ENCODE data around the gene UGT3A1.
"Not testable (repeated sequence)": the region's sequence is repeated elsewhere in the genome, so short reads cannot be mapped to it uniquely, and the experiment has no call there.

The UGT3A1 gene

GRCh38 chr5:35987776-35988175 is 3.4 kb downstream of the UGT3A1 start:
- no peak for DNase-seq

DNA sequence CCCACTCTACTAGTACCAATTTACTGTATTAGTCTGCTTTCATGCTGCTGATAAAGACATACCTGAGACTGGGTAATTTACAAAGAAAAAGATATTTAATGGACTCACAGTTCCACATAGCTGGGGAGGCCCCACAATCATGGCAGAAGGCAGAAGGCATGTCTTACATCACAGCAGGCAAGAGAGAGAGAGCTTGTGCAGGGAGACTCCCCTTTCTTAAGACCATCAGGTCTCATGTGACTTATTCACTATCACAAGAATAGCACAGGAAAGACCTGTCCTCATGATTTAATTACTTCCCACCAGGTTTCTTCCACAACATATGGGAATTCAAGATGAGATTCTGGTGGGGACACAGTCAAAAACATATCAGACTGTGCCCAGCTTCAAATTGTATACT is 11.5 kb downstream of the UGT3A1 start:
- DNase-seq: no peak

- not testable (repeated sequence) for DNase-seq
Observed at GRCh38 chr5:35976859-35977258, 14.3 kb downstream of the UGT3A1 start.

- no peak for DNase-seq
Observed at GRCh38 chr5:35974570-35974969, 16.6 kb downstream of the UGT3A1 start.

DNA sequence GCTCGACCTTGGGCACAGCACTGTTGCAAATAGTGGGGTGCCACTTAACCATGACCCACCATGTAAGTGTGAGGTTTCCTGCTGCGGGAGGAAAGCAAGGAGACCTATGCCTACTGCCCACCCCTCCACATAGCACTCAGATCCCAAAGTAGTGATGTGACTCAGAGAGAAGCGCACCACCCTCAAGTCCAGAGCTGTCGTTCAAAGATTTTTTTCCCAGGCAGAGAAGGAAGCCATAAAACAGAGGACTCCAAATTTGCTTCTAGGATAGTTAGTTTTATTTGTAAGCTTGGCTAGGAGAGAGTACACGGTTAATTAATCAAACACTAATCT is 19.3 kb downstream of the UGT3A1 start:
- DNase-seq: no peak

- no peak for DNase-seq
Observed at GRCh38 chr5:35971186-35971877, 19.9 kb downstream of the UGT3A1 start.

- peak; percentile 37 to 83 for DNase-seq
Observed at GRCh38 chr5:35963381-35963843, 27.8 kb downstream of the UGT3A1 start.

GRCh38 chr5:35960328-35960727 is 30.9 kb downstream of the UGT3A1 start:
- no peak for DNase-seq

- no peak for DNase-seq
Observed at GRCh38 chr5:35956429-35956828, 34.8 kb downstream of the UGT3A1 start.

DNA sequence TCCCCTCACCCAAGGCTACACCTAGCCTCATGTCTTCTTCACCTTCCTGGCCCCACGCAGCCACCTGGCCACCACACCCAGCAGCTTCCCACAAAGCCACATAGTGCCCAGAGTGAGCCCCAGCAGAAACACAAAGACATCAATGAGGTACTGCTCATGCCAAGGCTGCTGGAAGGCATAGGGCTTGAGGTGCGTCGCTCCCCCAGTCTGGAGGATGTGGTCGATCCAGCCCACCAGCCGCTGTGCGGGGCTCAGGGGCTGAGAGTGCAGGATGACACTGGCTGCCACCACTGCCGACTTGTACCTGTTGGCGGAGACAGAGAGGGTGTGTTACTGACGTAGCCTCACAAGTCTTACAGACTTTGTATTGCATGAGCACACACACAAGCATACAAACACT is 37.0 kb downstream of the UGT3A1 start:
- DNase-seq: no peak

GRCh38 chr5:35947085-35947484 is 44.1 kb downstream of the UGT3A1 start:
- DNase-seq: no peak

- no peak for DNase-seq
Observed at GRCh38 chr5:35939639-35940038, 51.6 kb downstream of the UGT3A1 start.

- DNase-seq: peak in 1 of 2 experiments; percentile 29
Observed at GRCh38 chr5:35938568-35939227, 52.5 kb downstream of the UGT3A1 start, which contains the start of gene CAPSL. Gene CAPSL (minus strand): TSS chr5:35938622. CDS start chr5:35921120, 17,502 bp downstream.

- DNase-seq: peak; percentile 39 to 81
Observed at GRCh38 chr5:35926389-35927051, 64.7 kb downstream of the UGT3A1 start.

DNA sequence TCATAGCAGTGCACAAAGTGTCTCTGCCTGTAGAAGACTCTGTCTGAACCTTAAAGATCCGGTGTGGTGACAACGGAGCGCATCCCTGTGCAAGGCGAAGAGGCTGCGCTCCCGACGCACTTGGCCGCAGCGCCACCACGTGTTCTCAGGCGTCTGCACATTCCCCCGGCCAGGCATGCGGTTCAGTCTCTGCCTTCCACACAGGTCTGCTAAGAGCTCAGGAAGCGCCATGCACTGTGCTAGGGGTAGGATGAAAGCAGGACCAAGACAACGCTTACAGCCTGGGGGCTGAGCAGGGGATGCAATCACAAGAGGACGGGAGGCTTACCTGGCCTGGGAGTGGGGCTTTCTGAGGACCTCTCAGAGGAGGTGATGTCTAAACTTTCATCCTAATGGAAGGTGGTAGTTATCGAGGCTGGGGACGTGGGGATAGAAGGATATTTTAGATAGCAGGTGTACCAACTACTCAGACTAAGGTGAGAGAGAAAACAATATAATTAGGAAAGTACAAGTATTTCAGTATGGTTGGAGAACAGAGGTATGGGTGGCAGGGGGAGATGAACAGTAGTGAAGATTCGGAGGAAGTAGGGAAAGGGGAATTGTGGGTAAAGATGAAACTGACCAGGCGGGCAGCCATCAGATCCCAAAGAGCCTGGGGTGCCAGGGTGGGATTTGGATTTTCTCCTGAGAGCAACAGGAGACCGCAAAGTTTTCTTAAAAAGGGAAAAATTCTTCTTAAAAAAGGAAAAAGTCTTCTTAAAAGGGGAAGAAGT is 66.1 kb downstream of the UGT3A1 start:
- DNase-seq: peak; percentile 21 to 78

- DNase-seq: no peak
Observed at GRCh38 chr5:35924122-35924949, 66.9 kb downstream of the UGT3A1 start.

GRCh38 chr5:35922468-35922867 is 68.7 kb downstream of the UGT3A1 start:
- no peak for DNase-seq

GRCh38 chr5:35921930-35922329 is 69.3 kb downstream of the UGT3A1 start:
- no peak for DNase-seq

- DNase-seq: peak in 1 of 2 experiments; percentile 35
Observed at GRCh38 chr5:35920890-35921289, 70.3 kb downstream of the UGT3A1 start.

DNA sequence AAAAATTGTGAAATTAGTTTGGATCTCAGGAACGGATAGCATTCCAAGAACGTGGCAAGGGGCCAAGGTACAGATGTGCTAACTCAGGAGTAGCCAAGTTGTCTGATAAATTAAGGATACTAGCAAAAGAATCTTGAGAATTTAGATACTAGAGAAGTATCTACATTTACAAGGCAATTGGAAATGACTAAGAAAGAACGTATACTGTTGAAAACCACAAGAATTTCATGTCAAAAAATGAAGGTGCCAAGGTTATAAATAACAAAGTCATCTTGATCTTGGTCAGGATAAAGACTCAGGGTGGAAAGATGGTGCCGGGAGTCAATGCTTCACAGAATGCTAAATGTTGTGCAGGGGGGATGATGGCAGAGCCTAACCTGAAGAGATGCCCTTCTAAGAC is 72.0 kb downstream of the UGT3A1 start:
- no peak for DNase-seq

DNA sequence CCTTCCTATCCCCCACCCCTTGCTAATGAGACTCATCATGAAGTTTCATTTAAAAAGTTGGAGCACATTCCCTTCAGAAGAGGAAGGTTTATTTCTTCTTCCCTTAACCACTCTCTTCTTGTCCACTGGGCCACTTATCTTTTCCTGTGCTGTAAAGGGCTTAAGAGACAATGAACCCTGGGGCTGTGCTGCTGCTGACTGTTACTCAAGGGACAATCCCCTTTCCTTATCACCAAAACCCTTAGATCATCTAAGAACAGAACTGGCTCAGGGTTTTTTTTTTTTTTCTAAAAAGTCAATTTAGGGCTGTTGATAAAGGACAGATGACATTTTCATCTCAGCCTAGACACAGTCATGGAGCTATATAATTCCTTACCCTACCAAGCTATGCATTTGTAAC is 82.4 kb downstream of the UGT3A1 start:
- no peak for DNase-seq

DNA sequence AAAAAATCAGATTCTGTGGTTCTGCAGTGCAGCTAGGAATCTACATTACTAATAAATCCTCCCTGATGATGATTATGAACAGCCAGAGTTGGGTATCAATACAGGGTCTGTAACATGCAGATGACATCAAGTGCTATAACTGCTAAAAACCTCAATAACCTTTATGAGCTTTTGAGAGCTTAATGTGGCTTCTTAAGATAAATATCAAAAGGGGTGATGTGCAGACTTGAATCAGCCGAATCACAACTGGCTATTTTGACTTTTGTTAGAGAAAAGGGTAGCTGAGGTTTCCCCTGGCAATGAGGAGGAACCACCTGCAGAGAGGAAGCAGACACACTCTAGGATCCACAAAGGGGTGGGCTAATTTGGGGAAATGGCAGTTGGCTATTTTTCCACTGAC is 83.0 kb downstream of the UGT3A1 start:
- no peak for DNase-seq
